MM.1S (cell line): ENCODE measurements around the gene BMPR1A.

Source experiments
- EZH2 ChIP-seq: fragments of 300-600 bp; sonication (generic); optimal IDR thresholded peaks from 2 replicates; pipeline ENCODE3; 2017; ENCODE audit warnings: low read depth, mild to moderate bottlenecking, antibody characterized with exemption, low read length, mixed read lengths
- EZH2phosphoT487 ChIP-seq: fragments of 300-600 bp; sonication (generic); IDR thresholded peaks from 2 replicates; pipeline ENCODE4 v1.6.1; 2018; ENCODE audit warnings: antibody characterized with exemption, low read length
- TF ChIP-seq, protein P1 (sequence below): fragments of 300-600 bp; sonication (generic); IDR thresholded peaks from 2 replicates; pipeline ENCODE4 v1.5.1; 2016; ENCODE audit warnings: antibody characterized with exemption, low read length, mixed read lengths

DNA sequence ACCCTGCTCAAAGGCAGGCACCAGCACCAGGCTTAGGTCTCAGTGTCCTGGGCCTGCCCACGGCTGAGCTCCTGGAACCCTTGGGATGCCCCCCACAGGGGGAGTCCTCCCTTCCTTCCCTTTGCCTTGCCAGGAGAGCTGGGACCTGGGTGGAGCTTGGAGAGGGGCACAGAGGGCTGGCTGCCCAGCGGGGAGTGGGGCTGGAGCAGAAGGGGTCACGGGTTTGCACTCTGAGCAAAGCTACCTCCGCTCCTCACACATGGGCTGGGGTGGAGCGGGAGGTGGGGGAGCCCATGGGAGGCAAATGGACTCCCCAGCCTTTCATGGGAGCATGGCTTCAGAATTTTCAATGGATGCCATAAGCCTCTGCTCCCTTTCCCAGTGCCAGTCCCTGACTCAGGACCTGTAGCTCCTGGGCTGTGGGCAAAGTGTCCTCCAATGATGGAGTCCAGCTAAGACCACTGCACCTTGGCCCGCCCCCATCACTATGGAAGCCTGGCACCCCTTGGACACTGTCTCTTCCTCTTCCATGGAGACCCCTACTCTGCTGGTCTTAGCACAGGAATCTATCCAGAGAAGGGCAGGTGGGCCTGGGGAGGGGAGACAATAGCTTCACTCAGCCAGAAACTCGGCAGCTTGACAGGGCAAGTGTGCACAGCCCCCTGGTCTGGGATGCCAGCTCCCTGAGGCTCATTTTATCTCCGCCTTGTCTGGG is 48.2 kb upstream of the BMPR1A start:
- no peak for TF ChIP-seq EZH2
- TF ChIP-seq, protein P1, sequence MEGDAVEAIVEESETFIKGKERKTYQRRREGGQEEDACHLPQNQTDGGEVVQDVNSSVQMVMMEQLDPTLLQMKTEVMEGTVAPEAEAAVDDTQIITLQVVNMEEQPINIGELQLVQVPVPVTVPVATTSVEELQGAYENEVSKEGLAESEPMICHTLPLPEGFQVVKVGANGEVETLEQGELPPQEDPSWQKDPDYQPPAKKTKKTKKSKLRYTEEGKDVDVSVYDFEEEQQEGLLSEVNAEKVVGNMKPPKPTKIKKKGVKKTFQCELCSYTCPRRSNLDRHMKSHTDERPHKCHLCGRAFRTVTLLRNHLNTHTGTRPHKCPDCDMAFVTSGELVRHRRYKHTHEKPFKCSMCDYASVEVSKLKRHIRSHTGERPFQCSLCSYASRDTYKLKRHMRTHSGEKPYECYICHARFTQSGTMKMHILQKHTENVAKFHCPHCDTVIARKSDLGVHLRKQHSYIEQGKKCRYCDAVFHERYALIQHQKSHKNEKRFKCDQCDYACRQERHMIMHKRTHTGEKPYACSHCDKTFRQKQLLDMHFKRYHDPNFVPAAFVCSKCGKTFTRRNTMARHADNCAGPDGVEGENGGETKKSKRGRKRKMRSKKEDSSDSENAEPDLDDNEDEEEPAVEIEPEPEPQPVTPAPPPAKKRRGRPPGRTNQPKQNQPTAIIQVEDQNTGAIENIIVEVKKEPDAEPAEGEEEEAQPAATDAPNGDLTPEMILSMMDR, result no peak
- no peak for TF ChIP-seq EZH2phosphoT487
